DOHH2 (cell line): ENCODE results near the gene KCNIP2.

Source experiments
- CTCF ChIP-seq: fragments of 200-600 bp; sonication (generic); IDR thresholded peaks from one replicate; pipeline ENCODE4 v1.5.1; 2014; ENCODE audit warnings: antibody characterized with exemption, mild to moderate bottlenecking, low read depth, low read length; ENCODE audit not compliant: poor library complexity, severe bottlenecking
- EZH2phosphoT487 ChIP-seq: fragments of 200-600 bp; sonication (generic); IDR thresholded peaks from 2 replicates; pipeline ENCODE4 v1.6.1; 2017; ENCODE audit warnings: borderline replicate concordance, mild to moderate bottlenecking, antibody characterized with exemption, low read length, moderate library complexity, mixed read lengths

GRCh38 chr10:101812606-101813005 is 31.0 kb downstream of the KCNIP2 start:
- no peak for TF ChIP-seq CTCF
- no peak for TF ChIP-seq EZH2phosphoT487
